K562 (cell line): ENCODE data around the gene ROBO1.

Experiments
- CTCF ChIP-seq, 3 experiments: IDR thresholded peaks in 2 of 3; conservative IDR thresholded peaks in 1 of 3; 2 replicates each; pipeline ENCODE4 v1.5.1; 2011 to 2012; ENCODE audit warnings: low read length in 3 of 3, mild to moderate bottlenecking in 3 of 3, control low read depth in 2 of 3, improper control_type of control experiment in 1 of 3, inconsistent platforms in 1 of 3, low read depth in 1 of 3, mixed read lengths in 1 of 3, moderate library complexity in 1 of 3; ENCODE audit not compliant: insufficient read depth in 2 of 3
- DEAF1 ChIP-seq: fragments of 450-650 bp; formaldehyde crosslinking; IDR thresholded peaks from 2 replicates; pipeline ENCODE4 v1.4.0; 2020; ENCODE audit warnings: mild to moderate bottlenecking, moderate library complexity
- E2F3 ChIP-seq: fragments of 250-450 bp; sonication (Bioruptor Pico); IDR thresholded peaks from 2 replicates; pipeline ENCODE4 v1.4.0; 2020; ENCODE audit warnings: mild to moderate bottlenecking
- ESRRA ChIP-seq: fragments of 450-650 bp; IDR thresholded peaks from 2 replicates; pipeline ENCODE4 v1.6.1; 2014; ENCODE audit warnings: low read depth, mild to moderate bottlenecking, moderate library complexity, borderline replicate concordance
- GABPB1 ChIP-seq: sonication (generic); formaldehyde crosslinking; IDR thresholded peaks from 2 replicates; pipeline ENCODE4 v1.8.0; 2022; ENCODE audit warnings: mild to moderate bottlenecking, missing genetic modification reagents
- ILF3 ChIP-seq: fragments of 450-650 bp; IDR thresholded peaks from 2 replicates; pipeline ENCODE4 v1.6.1; 2018; ENCODE audit warnings: antibody characterized with exemption, mild to moderate bottlenecking, moderate library complexity, borderline replicate concordance
- KLF10 ChIP-seq: fragments of 250-450 bp; sonication (Bioruptor Pico); IDR thresholded peaks from 2 replicates; pipeline ENCODE4 v1.6.1; 2021; ENCODE audit warnings: matching md5 sums
- NFXL1 ChIP-seq: fragments of 450-650 bp; formaldehyde crosslinking; IDR thresholded peaks from 2 replicates; pipeline ENCODE4 v1.4.0; 2021; ENCODE audit warnings: mild to moderate bottlenecking
- SMARCA5 ChIP-seq: fragments of 450-650 bp; IDR thresholded peaks from 2 replicates; pipeline ENCODE4 v1.6.1; 2016
- ZFP30 ChIP-seq: fragments of 250-450 bp; sonication (Bioruptor Pico); IDR thresholded peaks from 2 replicates; pipeline ENCODE4 v1.8.0; 2022; ENCODE audit warnings: moderate library complexity, mild to moderate bottlenecking, inconsistent platforms, borderline replicate concordance
- ZNF384 ChIP-seq: IDR thresholded peaks from 2 replicates; pipeline ENCODE4 v1.6.1; 2012; ENCODE audit warnings: low read depth, low read length, improper control_type of control experiment

- TF ChIP-seq E2F3 (no peak), ZNF384 (no peak), DEAF1 (CRISPR knock-in tag) (no peak), CTCF (IDR thresholded peaks at IDR 0.05 in 2 of 3, conservative IDR thresholded peaks at IDR 0.05 in 1 of 3; ENCODE audit: insufficient read depth in 2 of 3, low read depth in 1 of 3, low read length in 3 of 3) (no peak), NFXL1 (CRISPR knock-in tag) (no peak), ESRRA (no peak), ZFP30 (no peak), SMARCA5 (no peak), KLF10 (CRISPR knock-in tag) (no peak), GABPB1 (CRISPR knock-in tag) (no peak), ILF3 (no peak)
Observed at GRCh38 chr3:78878011-78878410, 889.8 kb downstream of the ROBO1 start.
